A172 (cell line): Measurements from ENCODE around the gene TGFBRAP1. TPM values are rescaled to one million over a fixed set of nuclear protein-coding genes. Genes with fewer than 3 reads are reported as not detected.
"Not testable (repeated sequence)": the region's sequence is repeated elsewhere in the genome, so short reads cannot be mapped to it uniquely, and the experiment has no call there.

Experiments
- DNase-seq: peaks from one replicate; pipeline ENCODE4 v3.0.0-alpha.2; 2015; ENCODE audit warnings: low spot score
- total RNA-seq: library from RNA; depleted of rRNA; stranded (reverse); fragments of >200 nt; shearing (Covaris generic); gene quantifications from 2 replicates; pipeline ENCODE4 v1.2.3, GENCODE V29; 2014

TGFBRAP1 gene
- total RNA-seq, 1 experiment from 2014 or later, result 37.7 TPM

GRCh38 chr2:105272176-105272575 lies 57.4 kb downstream of the TGFBRAP1 start:
- DNase-seq, result no peak

GRCh38 chr2:105271393-105272045 lies 58.0 kb downstream of the TGFBRAP1 start:
- DNase-seq, result no peak

- no peak for DNase-seq
Measured at GRCh38 chr2:105269426-105269825, 60.1 kb downstream of the TGFBRAP1 start.

GRCh38 chr2:105262651-105263091 lies 66.9 kb downstream of the TGFBRAP1 start:
- DNase-seq, result no peak

- peak; percentile 75 for DNase-seq
Measured at GRCh38 chr2:105261061-105261460, 68.5 kb downstream of the TGFBRAP1 start.

GRCh38 chr2:105258835-105259350 lies 70.6 kb downstream of the TGFBRAP1 start:
- no peak for DNase-seq

- DNase-seq, result no peak
Measured at GRCh38 chr2:105257981-105258380, 71.6 kb downstream of the TGFBRAP1 start.

- DNase-seq, result no peak
Measured at GRCh38 chr2:105256431-105257047, 73.0 kb downstream of the TGFBRAP1 start.

GRCh38 chr2:105255979-105256378 lies 73.6 kb downstream of the TGFBRAP1 start:
- DNase-seq, result no peak

- DNase-seq, result no peak
Measured at GRCh38 chr2:105254531-105255210, 74.9 kb downstream of the TGFBRAP1 start.

- peak; percentile 53 for DNase-seq
Measured at GRCh38 chr2:105252271-105252670, 77.3 kb downstream of the TGFBRAP1 start.

- DNase-seq, result not testable (repeated sequence)
Measured at GRCh38 chr2:105251016-105251648, 78.4 kb downstream of the TGFBRAP1 start.

GRCh38 chr2:105249891-105250290 lies 79.6 kb downstream of the TGFBRAP1 start:
- DNase-seq, result no peak

GRCh38 chr2:105249181-105249580 lies 80.4 kb downstream of the TGFBRAP1 start:
- DNase-seq, result no peak

GRCh38 chr2:105248316-105249070 lies 81.0 kb downstream of the TGFBRAP1 start:
- no peak for DNase-seq

GRCh38 chr2:105244451-105244850 lies 85.1 kb downstream of the TGFBRAP1 start:
- no peak for DNase-seq

- no peak for DNase-seq
Measured at GRCh38 chr2:105243961-105244360, 85.6 kb downstream of the TGFBRAP1 start.

GRCh38 chr2:105242286-105242993 lies 87.1 kb downstream of the TGFBRAP1 start:
- no peak for DNase-seq

GRCh38 chr2:105241443-105241842 lies 88.1 kb downstream of the TGFBRAP1 start, which contains the start of gene GPR45:
TSS of gene GPR45 (plus strand) at chr2:105241743. CDS start at chr2:105241859, 116 bp downstream.
- DNase-seq, result no peak

GRCh38 chr2:105239924-105240323 lies 89.6 kb downstream of the TGFBRAP1 start:
- peak; percentile 95 for DNase-seq
